HFFc6 (cell line): ENCODE measurements around the gene KANSL1L. TPM values are rescaled to one million over a fixed set of nuclear protein-coding genes. Genes with fewer than 3 reads are reported as not detected.

Experiments
- DNase-seq: peaks from one replicate; pipeline ENCODE4 v3.0.0-alpha.2; 2018
- H3K27ac Mint-ChIP-seq: 2 replicates; pipeline ENCODE4 v1.8.0; 2020; ENCODE audit warnings: mild to moderate bottlenecking, mixed read lengths
- H3K27me3 Mint-ChIP-seq: 2 replicates; pipeline ENCODE4 v1.8.0; 2021; ENCODE audit warnings: mild to moderate bottlenecking, moderate library complexity, mixed read lengths; ENCODE audit not compliant: insufficient read depth
- H3K36me3 Mint-ChIP-seq: 2 replicates; pipeline ENCODE4 v1.8.0; 2021; ENCODE audit warnings: low read depth, mixed read lengths
- H3K4me1 Mint-ChIP-seq: 2 replicates; pipeline ENCODE4 v1.8.0; 2020; ENCODE audit warnings: low read depth, mixed read lengths
- H3K4me3 Mint-ChIP-seq: 2 replicates; pipeline ENCODE4 v1.8.0; 2020; ENCODE audit warnings: mild to moderate bottlenecking, moderate library complexity, mixed read lengths
- H3K9me3 Mint-ChIP-seq: 2 replicates; pipeline ENCODE4 v1.8.0; 2020; ENCODE audit warnings: mild to moderate bottlenecking, mixed read lengths
- CTCF ChIP-seq: fragments of 200-600 bp; sonication (generic); IDR thresholded peaks from 2 replicates; pipeline ENCODE4 v1.5.0; 2021; ENCODE audit warnings: antibody characterized with exemption, mild to moderate bottlenecking
- long read RNA-seq: library from polyadenylated mRNA; unstranded; transcript quantifications from one replicate; pipeline ENCODE4 v2.0.0, GENCODE V29; 2019
- total RNA-seq, 6 experiments: library from RNA; stranded (reverse); fragmentation: NEBNext Ultra II Directional; extraction: Animal tissue kit (Norgen Biotek cat#: 25700); gene quantifications; 2 replicates in 1 of 6; 3 replicates in 5 of 6; pipeline ENCODE4 v1.2.3, GENCODE V29; 2021

KANSL1L gene, protein sequence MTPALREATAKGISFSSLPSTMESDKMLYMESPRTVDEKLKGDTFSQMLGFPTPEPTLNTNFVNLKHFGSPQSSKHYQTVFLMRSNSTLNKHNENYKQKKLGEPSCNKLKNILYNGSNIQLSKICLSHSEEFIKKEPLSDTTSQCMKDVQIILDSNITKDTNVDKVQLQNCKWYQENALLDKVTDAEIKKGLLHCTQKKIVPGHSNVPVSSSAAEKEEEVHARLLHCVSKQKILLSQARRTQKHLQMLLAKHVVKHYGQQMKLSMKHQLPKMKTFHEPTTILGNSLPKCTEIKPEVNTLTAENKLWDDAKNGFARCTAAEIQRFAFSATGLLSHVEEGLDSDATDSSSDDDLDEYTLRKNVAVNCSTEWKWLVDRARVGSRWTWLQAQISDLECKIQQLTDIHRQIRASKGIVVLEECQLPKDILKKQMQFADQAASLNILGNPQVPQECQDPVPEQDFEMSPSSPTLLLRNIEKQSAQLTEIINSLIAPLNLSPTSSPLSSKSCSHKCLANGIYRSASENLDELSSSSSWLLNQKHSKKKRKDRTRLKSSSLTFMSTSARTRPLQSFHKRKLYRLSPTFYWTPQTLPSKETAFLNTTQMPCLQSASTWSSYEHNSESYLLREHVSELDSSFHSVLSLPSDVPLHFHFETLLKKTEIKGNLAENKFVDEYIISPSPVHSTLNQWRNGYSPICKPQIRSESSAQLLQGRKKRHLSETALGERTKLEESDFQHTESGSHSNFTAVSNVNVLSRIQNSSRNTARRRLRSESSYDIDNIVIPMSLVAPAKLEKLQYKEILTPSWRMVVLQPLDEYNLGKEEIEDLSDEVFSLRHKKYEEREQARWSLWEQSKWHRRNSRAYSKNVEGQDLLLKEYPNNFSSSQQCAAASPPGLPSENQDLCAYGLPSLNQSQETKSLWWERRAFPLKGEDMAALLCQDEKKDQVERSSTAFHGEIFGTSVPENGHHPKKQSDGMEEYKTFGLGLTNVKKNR
- 1 to 10 TPM; 3.3 to 6.0 (median 4.8) TPM for total RNA-seq
- long read RNA-seq, partial matches to known transcripts = 0 of 4 reads
- long read RNA-seq, other reads (novel, unspliced or antisense) = 4 of 4 reads

GRCh38 chr2:210171309-210172218 lies at the start of gene KANSL1L:
Gene KANSL1L, minus strand, starts transcription at chr2:210171409. Its CDS starts 16,827 bp downstream, at chr2:210154582.
- Mint-ChIP-seq H3K4me1 (peaks cover 37% of the 10 kb centered on the region), H3K36me3 (no peaks in the 10 kb centered on the region), H3K27ac (peak within 1 kb of the TSS; percentile 99), H3K4me3 (peak within 1 kb of the TSS; percentile 98), H3K9me3 (no peaks in the 10 kb centered on the region), H3K27me3 (no peaks in the 10 kb centered on the region; the same call in 1 of the 2 replicates)
- TF ChIP-seq CTCF = no peak
- DNase-seq = peak; percentile 96

GRCh38 chr2:210215120-210215519 lies 43.9 kb upstream of the KANSL1L start:
- DNase-seq = no peak
- Mint-ChIP-seq H3K4me1 (no peaks in the 10 kb centered on the region), H3K4me3 (no peak overlapping the region), H3K36me3 (no peaks in the 10 kb centered on the region), H3K27ac (no peak overlapping the region), H3K27me3 (peaks cover 3% of the 10 kb centered on the region), H3K9me3 (no peaks in the 10 kb centered on the region)
- TF ChIP-seq CTCF = no peak

DNA sequence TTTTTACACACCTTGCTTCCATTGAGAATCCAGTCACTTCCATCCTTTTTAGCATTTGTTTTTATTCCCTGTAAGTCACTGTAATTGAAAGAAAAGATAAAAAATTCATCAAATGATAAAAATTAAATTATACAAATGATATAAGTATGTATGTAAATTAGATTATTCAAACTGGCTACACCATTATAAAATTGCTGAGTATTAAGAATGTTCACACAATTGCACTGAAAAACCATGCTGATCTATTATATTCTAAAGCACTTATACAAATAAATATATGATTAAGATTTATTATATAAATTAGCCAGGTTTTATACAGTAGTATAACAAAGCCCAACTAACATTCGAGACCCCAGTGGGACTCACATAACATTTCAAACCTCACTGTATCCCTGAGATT lies 39.0 kb upstream of the KANSL1L start:
- no peak overlapping the region for H3K4me3 Mint-ChIP-seq
- no peaks in the 10 kb centered on the region for H3K9me3 Mint-ChIP-seq
- H3K27ac Mint-ChIP-seq = no peak overlapping the region
- no peaks in the 10 kb centered on the region for H3K36me3 Mint-ChIP-seq
- no peaks in the 10 kb centered on the region for H3K4me1 Mint-ChIP-seq
- DNase-seq = no peak
- TF ChIP-seq CTCF = no peak
- peaks cover 3% of the 10 kb centered on the region for H3K27me3 Mint-ChIP-seq

GRCh38 chr2:210207929-210208328 lies 36.7 kb upstream of the KANSL1L start:
- peaks cover 3% of the 10 kb centered on the region for H3K27me3 Mint-ChIP-seq
- TF ChIP-seq CTCF = no peak
- H3K36me3 Mint-ChIP-seq = no peaks in the 10 kb centered on the region
- H3K27ac Mint-ChIP-seq = no peak overlapping the region
- no peaks in the 10 kb centered on the region for H3K9me3 Mint-ChIP-seq
- no peaks in the 10 kb centered on the region for H3K4me1 Mint-ChIP-seq
- H3K4me3 Mint-ChIP-seq = no peak overlapping the region
- no peak for DNase-seq
